Measurements from ENCODE around the gene SHISA7.

SHISA7 gene

DNA sequence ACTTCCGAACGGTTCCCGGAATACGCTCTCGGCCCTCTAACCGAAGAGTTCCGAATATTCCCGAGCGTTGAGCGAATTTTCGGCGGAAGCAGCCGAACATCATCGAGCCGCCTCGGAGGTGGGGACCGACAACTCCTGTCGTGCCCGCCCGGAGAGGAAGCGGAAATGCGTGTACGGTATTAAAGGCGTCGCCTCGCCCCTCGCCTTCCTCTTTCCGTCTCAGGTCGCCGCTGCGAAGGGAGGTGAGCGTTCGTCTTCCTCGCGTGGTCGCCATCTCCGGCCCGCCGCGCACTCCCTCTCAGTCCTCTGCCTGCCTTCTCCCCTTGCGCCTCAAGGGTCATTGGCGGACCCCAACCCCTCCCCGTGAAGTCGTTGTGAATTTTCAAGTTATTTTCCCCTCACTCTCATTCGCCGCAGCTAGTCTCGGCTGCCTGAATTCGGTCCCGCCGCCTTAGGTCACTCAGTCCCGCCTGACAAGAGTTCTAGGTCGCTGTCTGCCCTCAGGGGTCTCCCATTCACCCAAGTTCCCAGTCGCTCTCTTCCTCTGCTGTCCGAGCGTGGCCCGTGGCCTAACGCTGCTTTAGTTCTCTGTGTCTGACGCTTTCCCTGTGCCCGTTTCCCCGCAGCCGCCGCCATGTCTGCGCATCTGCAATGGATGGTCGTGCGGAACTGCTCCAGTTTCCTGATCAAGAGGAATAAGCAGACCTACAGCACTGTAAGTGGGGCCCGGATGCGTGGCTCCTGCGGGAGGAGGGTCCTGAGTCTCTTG, 57.2 kb downstream of the SHISA7 start, which contains the start of gene RPL28:
RPL28 (plus strand) TSS at position 209 of the 769 bp plus-strand sequence; CDS start at position 635, 426 bp downstream.
- Histone ChIP-seq H3K9me3 (no peaks in the 10 kb centered on the region), H3K4me1 (ENCODE audit: control insufficient read depth in 1 of 2, insufficient read depth in 1 of 2, low read depth in 1 of 2, low read length in 1 of 2) (peaks cover 43 to 47% of the 10 kb centered on the region in 2 experiments), H3K4me3 (ENCODE audit: low read depth in 1 of 2, low read length in 1 of 2) (peak within 1 kb of the TSS; percentile 78 to 100), H3K27ac (peak within 1 kb of the TSS; percentile 88), H3K36me3 (peaks cover 37% of the 10 kb centered on the region), H3K27me3 (peaks cover 21% of the 10 kb centered on the region)
- TF ChIP-seq, protein P1, sequence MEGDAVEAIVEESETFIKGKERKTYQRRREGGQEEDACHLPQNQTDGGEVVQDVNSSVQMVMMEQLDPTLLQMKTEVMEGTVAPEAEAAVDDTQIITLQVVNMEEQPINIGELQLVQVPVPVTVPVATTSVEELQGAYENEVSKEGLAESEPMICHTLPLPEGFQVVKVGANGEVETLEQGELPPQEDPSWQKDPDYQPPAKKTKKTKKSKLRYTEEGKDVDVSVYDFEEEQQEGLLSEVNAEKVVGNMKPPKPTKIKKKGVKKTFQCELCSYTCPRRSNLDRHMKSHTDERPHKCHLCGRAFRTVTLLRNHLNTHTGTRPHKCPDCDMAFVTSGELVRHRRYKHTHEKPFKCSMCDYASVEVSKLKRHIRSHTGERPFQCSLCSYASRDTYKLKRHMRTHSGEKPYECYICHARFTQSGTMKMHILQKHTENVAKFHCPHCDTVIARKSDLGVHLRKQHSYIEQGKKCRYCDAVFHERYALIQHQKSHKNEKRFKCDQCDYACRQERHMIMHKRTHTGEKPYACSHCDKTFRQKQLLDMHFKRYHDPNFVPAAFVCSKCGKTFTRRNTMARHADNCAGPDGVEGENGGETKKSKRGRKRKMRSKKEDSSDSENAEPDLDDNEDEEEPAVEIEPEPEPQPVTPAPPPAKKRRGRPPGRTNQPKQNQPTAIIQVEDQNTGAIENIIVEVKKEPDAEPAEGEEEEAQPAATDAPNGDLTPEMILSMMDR (IDR thresholded peaks at IDR 0.05), result peak; percentile 46

DNA sequence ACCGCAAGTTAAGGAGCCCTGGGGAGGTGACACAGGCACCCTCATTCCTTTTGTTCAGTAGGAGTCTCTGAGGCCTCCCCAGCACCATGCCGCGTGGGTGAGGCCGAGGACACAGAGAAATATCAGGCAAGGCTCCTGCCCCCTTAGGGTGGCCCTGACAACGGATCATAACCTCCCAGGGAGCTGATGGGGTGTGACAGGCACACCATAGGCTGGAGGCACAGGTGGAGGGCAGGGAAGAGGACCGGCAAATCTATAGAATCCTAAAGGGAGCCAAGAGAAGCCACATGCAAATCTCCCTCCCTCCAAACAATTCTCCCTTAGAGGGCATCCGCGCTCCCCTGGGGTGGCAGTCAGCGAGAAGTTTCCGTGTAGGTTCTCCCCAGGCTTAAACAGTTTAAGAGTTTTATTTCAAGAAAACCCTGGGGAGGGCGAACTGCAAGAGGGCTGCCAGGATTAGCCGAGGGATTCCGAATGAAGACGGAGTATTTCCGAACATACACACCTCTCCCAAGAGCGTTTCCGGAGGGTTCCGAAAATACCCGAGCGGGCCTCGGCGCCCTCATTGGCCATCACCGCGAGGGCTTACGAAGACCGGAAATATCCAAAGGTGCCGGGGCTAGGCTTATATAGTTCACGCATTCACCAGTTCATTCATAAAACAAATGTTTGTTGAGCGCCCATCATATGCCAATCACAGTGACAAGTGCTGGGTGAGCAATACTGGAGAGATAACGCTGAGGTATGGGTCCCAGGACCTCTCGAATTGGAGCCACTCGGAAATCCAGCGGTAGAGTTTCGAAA, 58.0 kb downstream of the SHISA7 start:
- no peaks in the 10 kb centered on the region for H3K9me3 ChIP-seq
- H3K27me3 ChIP-seq, result peaks cover 21% of the 10 kb centered on the region
- peaks cover 30% of the 10 kb centered on the region for H3K36me3 ChIP-seq
- peak overlapping the region; percentile 78 to 100 for H3K4me3 ChIP-seq (ENCODE audit: low read depth in 1 of 2, low read length in 1 of 2)
- H3K27ac ChIP-seq, result peak overlapping the region; percentile 88
- TF ChIP-seq, protein P1 (IDR thresholded peaks at IDR 0.05), result no peak
- peaks cover 43 to 47% of the 10 kb centered on the region in 2 experiments for H3K4me1 ChIP-seq (ENCODE audit: control insufficient read depth in 1 of 2, insufficient read depth in 1 of 2, low read depth in 1 of 2, low read length in 1 of 2)

DNA sequence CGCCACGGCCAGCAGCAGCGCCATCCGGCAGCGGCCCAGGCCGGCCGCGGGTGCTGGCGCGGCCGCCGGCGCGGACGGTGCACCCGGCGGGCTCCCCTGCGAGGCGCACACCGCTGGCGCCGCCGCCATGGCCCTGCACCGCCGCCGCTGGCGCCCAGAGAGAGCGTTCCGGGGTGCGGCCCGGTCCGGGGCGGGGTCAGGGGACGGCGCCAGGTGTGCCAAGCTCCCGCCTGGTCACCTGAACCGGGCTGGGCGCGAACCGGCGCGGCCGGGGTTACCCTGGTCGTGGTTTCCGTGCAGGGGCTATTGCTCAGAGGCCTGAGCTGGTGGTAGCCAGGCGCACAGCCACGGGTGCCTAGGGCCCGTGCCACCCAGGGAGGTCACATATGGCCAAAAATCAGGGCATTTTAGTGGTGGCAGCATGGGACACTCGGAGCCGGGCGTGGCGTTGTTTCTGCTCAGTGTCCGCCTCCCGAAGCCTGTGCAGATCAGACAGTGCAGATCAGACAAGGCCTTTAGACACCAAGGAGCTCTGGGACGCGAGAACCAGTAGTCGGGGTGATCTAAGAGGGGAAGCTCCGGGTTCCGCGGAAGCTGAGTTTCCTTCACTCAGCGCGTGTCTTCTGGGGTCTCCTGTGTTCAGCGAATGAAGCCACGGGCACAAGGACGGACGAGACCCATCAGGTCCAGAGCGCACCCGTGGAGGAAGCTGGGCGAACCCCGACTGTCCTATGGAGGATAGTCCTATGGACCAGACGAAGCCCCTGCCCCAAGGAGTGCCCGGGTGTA, 58.8 kb downstream of the SHISA7 start, which contains the start of gene TMEM238:
TMEM238 (minus strand) TSS at position 162 of the 789 bp plus-strand sequence; CDS start at position 129, 33 bp downstream.
- Histone ChIP-seq H3K4me1 (ENCODE audit: control insufficient read depth in 1 of 2, insufficient read depth in 1 of 2, low read depth in 1 of 2, low read length in 1 of 2) (peaks cover 43 to 47% of the 10 kb centered on the region in 2 experiments), H3K27ac (peak within 1 kb of the TSS; percentile 88), H3K9me3 (no peaks in the 10 kb centered on the region), H3K27me3 (peaks cover 24% of the 10 kb centered on the region), H3K4me3 (ENCODE audit: low read depth in 1 of 2, low read length in 1 of 2) (peak within 1 kb of the TSS; percentile 78 to 100), H3K36me3 (peaks cover 22% of the 10 kb centered on the region)
- TF ChIP-seq, protein P1 (IDR thresholded peaks at IDR 0.05), result no peak

DNA sequence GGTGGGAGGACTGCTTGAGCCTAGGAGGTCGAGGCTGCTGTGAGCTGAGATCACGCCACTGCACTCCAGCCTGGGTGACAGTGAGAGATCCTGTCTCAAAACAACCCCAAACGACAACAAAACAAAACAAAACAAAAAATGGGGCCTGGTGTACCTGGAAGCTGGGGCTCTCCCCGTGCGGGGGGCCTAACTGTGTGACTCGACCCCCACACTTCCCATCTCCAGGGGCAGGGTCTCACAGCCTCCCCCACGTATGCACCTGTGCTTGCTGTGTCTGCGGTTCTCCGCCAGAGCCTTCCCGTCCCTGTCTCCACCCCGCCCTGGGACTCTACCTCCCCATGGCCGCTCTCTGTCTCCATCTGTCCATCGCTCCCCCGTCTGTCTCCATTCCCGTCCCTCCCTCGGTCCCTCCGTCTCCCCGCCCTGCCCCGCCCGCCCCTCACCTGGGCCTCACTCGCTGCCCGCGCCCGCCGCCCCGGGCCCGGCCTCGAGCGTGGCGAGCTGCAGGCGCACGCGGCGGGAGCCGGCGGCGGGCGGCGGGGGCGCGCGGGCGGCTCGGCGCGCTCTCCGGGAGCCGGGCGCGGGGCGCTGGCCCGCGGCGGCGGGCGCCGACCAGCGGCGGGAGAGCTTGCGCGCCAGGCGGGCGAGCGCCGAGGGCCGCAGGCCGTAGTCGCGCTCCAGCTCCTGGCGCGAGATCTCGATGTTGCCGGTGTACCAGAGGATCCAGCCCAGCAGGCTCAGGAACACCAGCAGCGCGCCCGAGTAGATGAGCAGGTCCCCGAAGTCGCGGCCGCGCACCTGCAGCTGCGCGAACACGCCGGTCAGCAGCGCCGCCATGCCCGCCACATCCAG, 59.6 kb downstream of the SHISA7 start:
- H3K4me3 ChIP-seq (ENCODE audit: low read depth in 1 of 2, low read length in 1 of 2), result peak overlapping the region; percentile 78 to 100
- no peaks in the 10 kb centered on the region for H3K9me3 ChIP-seq
- TF ChIP-seq, protein P1 (IDR thresholded peaks at IDR 0.05), result no peak
- peaks cover 42 to 44% of the 10 kb centered on the region in 2 experiments for H3K4me1 ChIP-seq (ENCODE audit: control insufficient read depth in 1 of 2, insufficient read depth in 1 of 2, low read depth in 1 of 2, low read length in 1 of 2)
- peaks cover 32% of the 10 kb centered on the region for H3K27me3 ChIP-seq
- H3K36me3 ChIP-seq, result peaks cover 14% of the 10 kb centered on the region
- H3K27ac ChIP-seq, result peak overlapping the region; percentile 88

All from neutrophil (primary cell).